SU-DHL-6 (cell line): ENCODE measurements around the gene PATZ1.
A peak's percentile ranks its signal among the peaks of the same experiment; 100 is the strongest.
"Not testable (repeated sequence)": the region's sequence is repeated elsewhere in the genome, so short reads cannot be mapped to it uniquely, and the experiment has no call there.

Source experiments
- H2AFZ ChIP-seq: fragments of 200-600 bp; sonication (generic); 2 replicates; pipeline ENCODE4 v1.6.1; 2014; ENCODE audit warnings: low read depth, mild to moderate bottlenecking, moderate library complexity, mixed read lengths, antibody characterized with exemption, low read length; ENCODE audit not compliant: severe bottlenecking
- H3F3A ChIP-seq: fragments of 200-600 bp; shearing (Covaris generic); 2 replicates; pipeline ENCODE4 v1.6.0; 2016; ENCODE audit warnings: antibody characterized with exemption, mild to moderate bottlenecking; ENCODE audit not compliant: insufficient read depth
- H3K27ac ChIP-seq: fragments of 200-600 bp; sonication (generic); 2 replicates; pipeline ENCODE4 v1.5.1; 2016; ENCODE audit warnings: low read depth, mild to moderate bottlenecking, low read length, moderate library complexity, mixed read lengths
- H3K27me3 ChIP-seq: fragments of 200-600 bp; sonication (generic), shearing (Covaris generic); 2 replicates; pipeline ENCODE4 v1.6.0; 2014; ENCODE audit warnings: mild to moderate bottlenecking, low read length
- H3K36me3 ChIP-seq: fragments of 200-600 bp; sonication (generic); 2 replicates; pipeline ENCODE4 v1.6.1; 2014; ENCODE audit warnings: mild to moderate bottlenecking, low read length, mixed read lengths
- H3K4me2 ChIP-seq: fragments of 300-600, 200-600 bp; shearing (Covaris generic), sonication (generic); 2 replicates; pipeline ENCODE4 v1.6.0; 2014; ENCODE audit warnings: low read length, low read depth, mild to moderate bottlenecking; ENCODE audit not compliant: poor library complexity, severe bottlenecking
- H3K4me3 ChIP-seq: fragments of 200-600 bp; sonication (generic); 2 replicates; pipeline ENCODE4 v1.5.1; 2014; ENCODE audit warnings: antibody characterized with exemption, low read length, mild to moderate bottlenecking, mixed read lengths; ENCODE audit not compliant: insufficient read depth, poor library complexity, severe bottlenecking
- H3K79me2 ChIP-seq: fragments of 200-600 bp; sonication (generic); 2 replicates; pipeline ENCODE4 v1.6.1; 2014; ENCODE audit warnings: mild to moderate bottlenecking, low read length, moderate library complexity; ENCODE audit not compliant: insufficient read depth
- H3K9ac ChIP-seq: fragments of 200-600 bp; sonication (generic); 2 replicates; pipeline ENCODE4 v1.7.0; 2014; ENCODE audit warnings: mild to moderate bottlenecking, low read length
- H3K9me2 ChIP-seq: fragments of 200-600 bp; sonication (generic); replicated peaks from 2 replicates; pipeline ENCODE4 v1.6.1; 2014; ENCODE audit warnings: low read length; ENCODE audit not compliant: insufficient read depth
- H3K9me3 ChIP-seq: fragments of 200-600 bp; sonication (generic); 2 replicates; pipeline ENCODE4 v1.6.1; 2014; ENCODE audit warnings: low read length, mixed read lengths; ENCODE audit not compliant: insufficient read depth
- H4K20me1 ChIP-seq: fragments of 200-600 bp; sonication (generic); 2 replicates; pipeline ENCODE4 v1.6.1; 2014; ENCODE audit warnings: low read depth, mild to moderate bottlenecking, antibody characterized with exemption, low read length, moderate library complexity, mixed read lengths
- CTCF ChIP-seq: fragments of 200-600 bp; sonication (generic); IDR thresholded peaks from one replicate; pipeline ENCODE4 v1.5.1; 2017; ENCODE audit warnings: antibody characterized with exemption, mild to moderate bottlenecking, low read length, moderate library complexity; ENCODE audit not compliant: insufficient read depth, poor library complexity, severe bottlenecking
- EZH2phosphoT487 ChIP-seq: fragments of 200-600 bp; sonication (generic), shearing (Covaris generic); conservative IDR thresholded peaks from 2 replicates; pipeline ENCODE4 v1.6.1; 2018; ENCODE audit warnings: mild to moderate bottlenecking, antibody characterized with exemption, low read length, moderate library complexity, mixed read lengths

Gene PATZ1

GRCh38 chr22:31348766-31349165, 2.6 kb upstream of the PATZ1 start:
- no peak overlapping the region for H3K9ac ChIP-seq
- H2AFZ ChIP-seq: no peak overlapping the region
- H4K20me1 ChIP-seq: no peaks in the 10 kb centered on the region

GRCh38 chr22:31348009-31348337, 1.8 kb upstream of the PATZ1 start:
- not testable (repeated sequence) for H3K9me3 ChIP-seq, H3K27ac ChIP-seq, H3K27me3 ChIP-seq, H2AFZ ChIP-seq, H3K4me3 ChIP-seq, H4K20me1 ChIP-seq, H3K9ac ChIP-seq, H3K4me2 ChIP-seq, H3K9me2 ChIP-seq, H3K36me3 ChIP-seq
- Histone ChIP-seq H3F3A (peaks cover 31% of the 10 kb centered on the region), H3K79me2 (peaks cover 24% of the 10 kb centered on the region)

More at GRCh38 chr22:31348766-31349165, 2.6 kb upstream of the PATZ1 start:
- no peaks in the 10 kb centered on the region for H3K36me3 ChIP-seq
- H3K4me2 ChIP-seq: no peak overlapping the region
- H3K9me2 ChIP-seq: no peaks in the 10 kb centered on the region
- H3K4me3 ChIP-seq: no peak overlapping the region
- no peaks in the 10 kb centered on the region for H3K9me3 ChIP-seq
- TF ChIP-seq EZH2phosphoT487 (no peak), CTCF (no peak)
- H3K27me3 ChIP-seq: no peaks in the 10 kb centered on the region
- H3K79me2 ChIP-seq: peaks cover 16% of the 10 kb centered on the region
- peaks cover 23% of the 10 kb centered on the region for H3F3A ChIP-seq
- H3K27ac ChIP-seq: no peak overlapping the region

- Histone ChIP-seq H3K9ac (peak overlapping the region; percentile 94), H3K9me3 (no peaks in the 10 kb centered on the region), H3K4me3 (peak overlapping the region; percentile 82), H3K27ac (peak overlapping the region; percentile 66), H3K79me2 (peaks cover 29% of the 10 kb centered on the region), H3F3A (peaks cover 32% of the 10 kb centered on the region), H2AFZ (peak overlapping the region; percentile 81), H3K9me2 (no peaks in the 10 kb centered on the region), H3K27me3 (no peaks in the 10 kb centered on the region), H4K20me1 (no peaks in the 10 kb centered on the region), H3K4me2 (peak overlapping the region; percentile 98), H3K36me3 (no peaks in the 10 kb centered on the region)
- TF ChIP-seq CTCF (no peak), EZH2phosphoT487 (no peak)
These were observed 1.3 kb upstream of the PATZ1 start for GRCh38 chr22:31347251-31348008.

GRCh38 chr22:31346733-31347250, 646 bp upstream of the PATZ1 start:
- Histone ChIP-seq H3K27me3 (no peaks in the 10 kb centered on the region), H3K9me3 (no peaks in the 10 kb centered on the region), H3K79me2 (peaks cover 35% of the 10 kb centered on the region), H4K20me1 (no peaks in the 10 kb centered on the region), H3K9me2 (no peaks in the 10 kb centered on the region), H3K9ac (peak overlapping the region; percentile 94), H2AFZ (peak overlapping the region; percentile 81), H3K36me3 (no peaks in the 10 kb centered on the region), H3K4me3 (peak overlapping the region; percentile 82), H3F3A (peaks cover 32% of the 10 kb centered on the region), H3K4me2 (peak overlapping the region; percentile 98), H3K27ac (peak overlapping the region; percentile 66)
- TF ChIP-seq CTCF: no peak
- TF ChIP-seq EZH2phosphoT487: no peak
